Heart left ventricle (tissue), 13 donors: Measurements from ENCODE around the gene AP2A1.

Experiments
- CTCF ChIP-seq, 12 donors: fragments of 200-600 bp; sonication (generic) in 4 of 12; IDR thresholded peaks; one replicate each; pipeline versions ENCODE4 v1.5.0 to v1.8.0; 2018 to 2022; ENCODE audit warnings: antibody characterized with exemption in 12 of 12, mild to moderate bottlenecking in 5 of 12
- POLR2A ChIP-seq, 2 donors: fragments of 450-650 bp; IDR thresholded peaks; one replicate each; pipeline ENCODE4 v1.6.1; 2017; ENCODE audit warnings: antibody characterized with exemption in 2 of 2, mild to moderate bottlenecking in 2 of 2, moderate library complexity in 2 of 2
- donor health status: ischemic (EF 13 %, LVEDD 7.1; RV severe dilation, severe dysfunction).
- donor health status: DM: no; HTN: yes; CAD: no.
- donor health status: DM: no; HTN: no; CAD: no.
- donor health status: ischemic (EF 25% LVEDD 6.9; RV normal size, moderate dysfunction).
- donor health status: ischemic (EF 25% LVEDD 5.7; RV mildly dilated, moderate dysfunction).
- donor health status: ischemic (EF 35%, LVEDD 5.7; RV mildly dilated, moderate dysfunction).
- donor health status: nonischemic (EF 11% LVEDD 7.7; RV severe dilation, severe dysfunction).
- donor health status: DM: yes; HTN: yes; CAD: no.
- donor health status: PGD.
- donor health status: ischemic (EF 29% LVEDD 5.4; RV normal size, mild dysfunction).
- donor health status: nonischemic (EF 23%, LVEDD 6.1; RV moderate dilation, normal function).

- TF ChIP-seq POLR2A (IDR thresholded peaks at IDR 0.05), result no peak
- TF ChIP-seq CTCF (IDR thresholded peaks at IDR 0.05), result no peak
These were observed 60.2 kb downstream of the AP2A1 start for GRCh38 chr19:49827034-49827433.
